GM10248 (cell line): ENCODE measurements around the gene TCP11.
"Not testable (repeated sequence)": the region's sequence is repeated elsewhere in the genome, so short reads cannot be mapped to it uniquely, and the experiment has no call there.

Experiments
- CTCF ChIA-PET: fragments of 300-600 bp; sonication (Branson Sonifier 250); formaldehyde crosslinking; extraction: SDS; loops from one replicate; lab custom pipeline; 2021; ENCODE audit warnings: antibody characterized with exemption; lab: Yijun Ruan, JAX
- POLR2A ChIA-PET: fragments of 350-650 bp; sonication (Branson Sonifier 250); formaldehyde crosslinking; extraction: SDS; loops from one replicate; lab custom pipeline; 2020; ENCODE audit warnings: antibody characterized with exemption; lab: Yijun Ruan, JAX
- DNase-seq: peaks from one replicate; pipeline ENCODE4 v3.0.0; 2012; ENCODE audit errors: extremely low spot score
- CTCF ChIP-seq: IDR thresholded peaks from 2 replicates; pipeline ENCODE4 v1.5.1; 2012; ENCODE audit warnings: mild to moderate bottlenecking, low read depth; ENCODE audit errors: extremely low read depth, missing control alignments, control extremely low read depth

Gene TCP11

GRCh38 chr6:35108309-35108885 is 32.7 kb downstream of the TCP11 start:
- ChIA-PET POLR2A (no interaction called here), CTCF (no interaction called here)
- DNase-seq = no peak
- no peak for TF ChIP-seq CTCF

GRCh38 chr6:35107761-35108160 is 33.4 kb downstream of the TCP11 start:
- DNase-seq, POLR2A ChIA-PET: not testable (repeated sequence)
- CTCF ChIA-PET = interaction anchor here (1.1 to 1.7 kb wide), 4 partner anchors 9 to 122 kb away, joined by 3 to 11 read pairs (median 6); no protein-coding TSS in a partner anchor

GRCh38 chr6:35107208-35107607 is 33.9 kb downstream of the TCP11 start:
- POLR2A ChIA-PET, DNase-seq: not testable (repeated sequence)
- CTCF ChIA-PET = interaction anchor here (1.1 to 1.7 kb wide), 7 partner anchors 9 to 121 kb away, joined by 3 to 11 read pairs (median 3); no protein-coding TSS in a partner anchor

GRCh38 chr6:35106061-35106460 is 35.1 kb downstream of the TCP11 start:
- CTCF ChIA-PET = interaction anchor here (1.3 to 1.7 kb wide), 4 partner anchors 8 to 34 kb away, joined by 3 to 11 read pairs (median 6); no protein-coding TSS in a partner anchor
- POLR2A ChIA-PET, DNase-seq: not testable (repeated sequence)

- DNase-seq = no peak
- TF ChIP-seq CTCF = no peak
- CTCF ChIA-PET = interaction anchor here (1.3 kb wide), 1 partner anchor 35 kb away, joined by 3 read pairs; no protein-coding TSS in a partner anchor
- POLR2A ChIA-PET = no interaction called here
Observed at GRCh38 chr6:35105078-35105477, 36.1 kb downstream of the TCP11 start.

GRCh38 chr6:35099116-35099515 is 42.0 kb downstream of the TCP11 start:
- DNase-seq = no peak
- ChIA-PET CTCF (interaction anchor here (0.9 to 1.8 kb wide), 2 partner anchors 12 to 178 kb away, joined by 3 to 4 read pairs; no protein-coding TSS in a partner anchor), POLR2A (no interaction called here)
- no peak for TF ChIP-seq CTCF

GRCh38 chr6:35096129-35096862 is 44.8 kb downstream of the TCP11 start:
- POLR2A ChIA-PET = no interaction called here
- CTCF ChIA-PET = no interaction called here
- no peak for DNase-seq
- TF ChIP-seq CTCF = no peak

GRCh38 chr6:35094183-35094582 is 47.0 kb downstream of the TCP11 start:
- CTCF ChIA-PET = no interaction called here
- no peak for DNase-seq
- POLR2A ChIA-PET = no interaction called here
- TF ChIP-seq CTCF = no peak
